NT2/D1 (cell line): ENCODE data around the gene ADAMTS16.

Experiments
- SUZ12 ChIP-seq: IDR thresholded peaks from 2 replicates; pipeline ENCODE4 v1.6.1; 2011; ENCODE audit not compliant: insufficient read length, insufficient read depth; ENCODE audit errors: extremely low read depth
- YY1 ChIP-seq: IDR thresholded peaks from 2 replicates; pipeline ENCODE4 v1.6.1; 2011; ENCODE audit not compliant: insufficient read length, insufficient read depth
- ZNF274 ChIP-seq: IDR thresholded peaks from 2 replicates; pipeline ENCODE4 v1.6.1; 2011; ENCODE audit warnings: mild to moderate bottlenecking, low read depth, low read length

GRCh38 chr5:5104550-5104949, 35.6 kb upstream of the ADAMTS16 start:
- TF ChIP-seq ZNF274 = no peak
- TF ChIP-seq YY1 = no peak
- no peak for TF ChIP-seq SUZ12
